Lower leg skin (tissue), 3 donors: ENCODE data around the gene ZNF280A.

Experiments used
- POLR2A ChIP-seq, 2 donors: fragments of 450-650 bp; IDR thresholded peaks; one replicate each; pipeline ENCODE4 v1.6.1; 2016 to 2017; ENCODE audit warnings: antibody characterized with exemption in 2 of 2, mild to moderate bottlenecking in 1 of 2, moderate library complexity in 1 of 2
- TF ChIP-seq, protein P1 (sequence below), 3 donors: fragments of 450-650 bp; IDR thresholded peaks; one replicate each; pipeline ENCODE4 v1.5.1; 2016; ENCODE audit warnings: antibody characterized with exemption in 3 of 3, mild to moderate bottlenecking in 3 of 3, moderate library complexity in 2 of 3

DNA sequence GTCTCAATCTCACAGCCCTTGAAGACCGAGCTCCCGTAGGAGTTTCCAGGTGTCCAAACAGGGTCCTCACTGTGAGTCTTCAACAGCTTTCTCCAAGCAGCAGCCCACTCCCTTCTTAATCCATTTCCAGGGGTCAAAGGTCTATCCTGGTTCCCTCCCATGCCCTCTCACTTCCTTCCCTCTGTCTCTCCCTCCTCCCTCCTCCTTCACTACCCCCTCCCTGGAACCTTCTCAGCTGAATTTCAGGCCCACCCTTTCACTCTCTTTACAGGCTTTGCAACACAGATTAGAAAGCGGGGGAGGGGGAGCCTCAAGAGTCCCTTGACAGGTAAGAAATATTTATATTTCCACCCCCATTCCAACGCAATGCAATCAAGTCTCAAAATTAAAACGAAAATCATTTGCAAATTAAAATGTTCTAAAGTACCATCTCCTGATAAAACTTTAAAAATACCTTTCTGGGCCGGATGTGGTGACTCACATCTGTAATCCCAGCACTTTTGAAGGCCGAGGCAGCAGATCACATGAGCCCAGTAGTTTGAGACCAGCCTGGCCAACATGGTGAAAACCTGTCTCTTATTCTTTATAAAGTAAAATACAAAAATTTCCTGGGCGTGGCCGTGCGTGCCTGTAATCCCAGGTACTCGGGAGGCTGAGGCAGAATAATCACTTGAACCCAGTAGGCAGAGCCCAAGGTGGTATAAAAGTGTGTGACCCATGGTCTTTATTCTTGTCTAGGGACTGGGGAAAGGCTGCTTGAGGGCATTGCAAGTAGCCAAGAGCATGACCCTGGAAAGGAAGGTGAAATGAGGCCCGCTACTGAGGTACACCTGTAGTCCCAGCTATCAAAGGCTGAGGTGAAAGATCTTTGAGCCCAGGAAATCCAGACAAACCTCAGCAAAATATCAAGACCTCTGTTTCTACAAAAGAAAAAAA, 865 bp upstream of the ZNF280A start:
- TF ChIP-seq POLR2A (IDR thresholded peaks at IDR 0.05) = no peak
- TF ChIP-seq, protein P1, sequence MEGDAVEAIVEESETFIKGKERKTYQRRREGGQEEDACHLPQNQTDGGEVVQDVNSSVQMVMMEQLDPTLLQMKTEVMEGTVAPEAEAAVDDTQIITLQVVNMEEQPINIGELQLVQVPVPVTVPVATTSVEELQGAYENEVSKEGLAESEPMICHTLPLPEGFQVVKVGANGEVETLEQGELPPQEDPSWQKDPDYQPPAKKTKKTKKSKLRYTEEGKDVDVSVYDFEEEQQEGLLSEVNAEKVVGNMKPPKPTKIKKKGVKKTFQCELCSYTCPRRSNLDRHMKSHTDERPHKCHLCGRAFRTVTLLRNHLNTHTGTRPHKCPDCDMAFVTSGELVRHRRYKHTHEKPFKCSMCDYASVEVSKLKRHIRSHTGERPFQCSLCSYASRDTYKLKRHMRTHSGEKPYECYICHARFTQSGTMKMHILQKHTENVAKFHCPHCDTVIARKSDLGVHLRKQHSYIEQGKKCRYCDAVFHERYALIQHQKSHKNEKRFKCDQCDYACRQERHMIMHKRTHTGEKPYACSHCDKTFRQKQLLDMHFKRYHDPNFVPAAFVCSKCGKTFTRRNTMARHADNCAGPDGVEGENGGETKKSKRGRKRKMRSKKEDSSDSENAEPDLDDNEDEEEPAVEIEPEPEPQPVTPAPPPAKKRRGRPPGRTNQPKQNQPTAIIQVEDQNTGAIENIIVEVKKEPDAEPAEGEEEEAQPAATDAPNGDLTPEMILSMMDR (IDR thresholded peaks at IDR 0.05) = no peak
